ENCODE data around the gene NDUFA5.

The NDUFA5 gene

DNA sequence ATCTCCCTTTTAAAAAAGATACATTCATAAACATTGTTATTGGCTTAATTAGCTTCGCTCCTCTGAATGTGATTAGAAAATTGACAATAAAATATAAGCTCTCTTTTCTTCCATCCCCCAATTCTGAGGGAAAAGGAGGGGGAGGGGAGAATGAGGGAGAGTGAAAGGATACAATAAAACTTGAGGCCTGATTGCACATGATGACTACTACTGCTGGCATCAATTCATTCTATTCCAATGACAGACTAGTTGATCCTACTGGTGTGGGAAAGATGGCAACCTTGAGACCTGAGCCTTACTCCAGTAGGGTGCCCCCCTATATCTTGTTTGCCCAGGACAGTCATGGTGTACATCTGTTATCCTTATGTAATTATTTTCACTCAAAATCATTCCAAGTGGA lies 18.7 kb downstream of the NDUFA5 start:
- H4K91ac ChIP-seq (ENCODE audit: low read length) = no peak overlapping the region
- no peak for DNase-seq
- H3K27ac ChIP-seq (ENCODE audit: low read length, poor library complexity, severe bottlenecking) = no peak overlapping the region
- H3K27me3 ChIP-seq (ENCODE audit: control insufficient read depth in 1 of 2, insufficient read depth in 1 of 2, low read length in 2 of 2) = no peaks in the 10 kb centered on the region
- no peak overlapping the region for H2BK12ac ChIP-seq (ENCODE audit: low read length in 2 of 2)
- no peak overlapping the region for H2BK5ac ChIP-seq (ENCODE audit: low read depth, low read length, poor library complexity, severe bottlenecking)
- no peak overlapping the region for H3K14ac ChIP-seq (ENCODE audit: low read length in 2 of 2)
- no peak overlapping the region for H3K9ac ChIP-seq (ENCODE audit: low read length)
- no peak overlapping the region for H2BK15ac ChIP-seq (ENCODE audit: low read depth, poor library complexity, severe bottlenecking)
- no peak overlapping the region for H3K23ac ChIP-seq (ENCODE audit: low read length in 2 of 2)
- H3K4me3 ChIP-seq (ENCODE audit: insufficient read depth in 1 of 2, low read depth in 1 of 2, low read length in 2 of 2) = no peak overlapping the region
- H3K18ac ChIP-seq (ENCODE audit: low read depth in 1 of 2, low read length in 2 of 2) = no peak overlapping the region
- no peak overlapping the region for H2BK120ac ChIP-seq (ENCODE audit: low read depth, low read length)
- H3K79me1 ChIP-seq (replicated peaks; ENCODE audit: low read length, poor library complexity, severe bottlenecking) = peaks cover 3% of the 10 kb centered on the region
- no peak overlapping the region for H2AFZ ChIP-seq (ENCODE audit: low read depth, low read length)
- WGBS = no CpG with 5 or more reads among the region's 1 CpG
- H3K36me3 ChIP-seq (ENCODE audit: control insufficient read depth in 1 of 2, insufficient read depth in 2 of 2, low read depth in 1 of 2, low read length in 2 of 2) = peaks cover 0 to 3% of the 10 kb centered on the region in 2 experiments
- H2AK5ac ChIP-seq (ENCODE audit: low read length, severe bottlenecking) = no peak overlapping the region
- no peaks in the 10 kb centered on the region for H3K9me3 ChIP-seq (ENCODE audit: control insufficient read depth, low read length)
- no peak overlapping the region for H4K8ac ChIP-seq (ENCODE audit: low read length)
- H3K4me2 ChIP-seq (ENCODE audit: low read length, poor library complexity, severe bottlenecking) = no peak overlapping the region
- no peaks in the 10 kb centered on the region for H3K4me1 ChIP-seq (ENCODE audit: control insufficient read depth, insufficient read depth, low read depth, low read length)
- no peak overlapping the region for H3K4ac ChIP-seq (ENCODE audit: low read depth in 1 of 2, low read length in 2 of 2)

DNA sequence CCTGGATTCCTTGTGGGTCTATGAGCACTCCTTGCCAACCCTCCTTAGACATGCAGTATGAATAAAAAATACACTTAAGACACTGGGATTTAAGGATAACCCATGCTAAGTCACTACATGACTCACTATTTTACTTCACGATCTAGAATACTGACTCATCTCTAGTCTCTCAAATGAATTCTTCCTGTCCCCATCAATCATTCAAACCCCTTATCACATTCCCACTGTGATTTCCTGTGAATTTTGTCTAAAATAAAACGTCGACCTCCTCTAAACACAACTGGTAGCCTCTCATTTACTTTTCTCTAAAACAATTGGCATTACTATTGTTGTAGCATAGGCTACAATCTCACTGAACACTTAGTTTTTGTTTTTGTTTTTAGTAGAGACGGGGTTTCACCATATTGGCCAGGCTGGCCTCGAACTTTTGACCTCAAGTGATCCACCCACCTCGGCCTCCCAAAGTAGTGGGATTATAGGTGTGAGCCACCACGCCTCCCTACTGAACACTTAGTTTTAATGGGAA lies 19.4 kb downstream of the NDUFA5 start:
- no peak overlapping the region for H2BK12ac ChIP-seq (ENCODE audit: low read length in 2 of 2)
- no peak overlapping the region for H2AFZ ChIP-seq (ENCODE audit: low read depth, low read length)
- no peak overlapping the region for H3K4me3 ChIP-seq (ENCODE audit: insufficient read depth in 1 of 2, low read depth in 1 of 2, low read length in 2 of 2)
- peak overlapping the region; percentile 56 for H3K9ac ChIP-seq (ENCODE audit: low read length)
- WGBS = 0% methylated on average over 3 of the region's 7 CpGs
- H3K4ac ChIP-seq (ENCODE audit: low read depth in 1 of 2, low read length in 2 of 2) = no peak overlapping the region
- peaks cover 0 to 3% of the 10 kb centered on the region in 2 experiments for H3K36me3 ChIP-seq (ENCODE audit: control insufficient read depth in 1 of 2, insufficient read depth in 2 of 2, low read depth in 1 of 2, low read length in 2 of 2)
- H3K27ac ChIP-seq (ENCODE audit: low read length, poor library complexity, severe bottlenecking) = no peak overlapping the region
- no peaks in the 10 kb centered on the region for H3K4me1 ChIP-seq (ENCODE audit: control insufficient read depth, insufficient read depth, low read depth, low read length)
- no peak overlapping the region for H2AK5ac ChIP-seq (ENCODE audit: low read length, severe bottlenecking)
- no peak overlapping the region for H2BK5ac ChIP-seq (ENCODE audit: low read depth, low read length, poor library complexity, severe bottlenecking)
- no peak overlapping the region for H2BK120ac ChIP-seq (ENCODE audit: low read depth, low read length)
- H4K8ac ChIP-seq (ENCODE audit: low read length) = no peak overlapping the region
- no peak overlapping the region for H3K4me2 ChIP-seq (ENCODE audit: low read length, poor library complexity, severe bottlenecking)
- peak; percentile 84 for DNase-seq
- no peaks in the 10 kb centered on the region for H3K9me3 ChIP-seq (ENCODE audit: control insufficient read depth, low read length)
- no peak overlapping the region for H3K23ac ChIP-seq (ENCODE audit: low read length in 2 of 2)
- H2BK15ac ChIP-seq (ENCODE audit: low read depth, poor library complexity, severe bottlenecking) = no peak overlapping the region
- peaks cover 2% of the 10 kb centered on the region for H3K79me1 ChIP-seq (replicated peaks; ENCODE audit: low read length, poor library complexity, severe bottlenecking)
- H3K14ac ChIP-seq (ENCODE audit: low read length in 2 of 2) = no peak overlapping the region
- H3K18ac ChIP-seq (ENCODE audit: low read depth in 1 of 2, low read length in 2 of 2) = no peak overlapping the region
- no peaks in the 10 kb centered on the region for H3K27me3 ChIP-seq (ENCODE audit: control insufficient read depth in 1 of 2, insufficient read depth in 1 of 2, low read length in 2 of 2)
- no peak overlapping the region for H4K91ac ChIP-seq (ENCODE audit: low read length)

DNA sequence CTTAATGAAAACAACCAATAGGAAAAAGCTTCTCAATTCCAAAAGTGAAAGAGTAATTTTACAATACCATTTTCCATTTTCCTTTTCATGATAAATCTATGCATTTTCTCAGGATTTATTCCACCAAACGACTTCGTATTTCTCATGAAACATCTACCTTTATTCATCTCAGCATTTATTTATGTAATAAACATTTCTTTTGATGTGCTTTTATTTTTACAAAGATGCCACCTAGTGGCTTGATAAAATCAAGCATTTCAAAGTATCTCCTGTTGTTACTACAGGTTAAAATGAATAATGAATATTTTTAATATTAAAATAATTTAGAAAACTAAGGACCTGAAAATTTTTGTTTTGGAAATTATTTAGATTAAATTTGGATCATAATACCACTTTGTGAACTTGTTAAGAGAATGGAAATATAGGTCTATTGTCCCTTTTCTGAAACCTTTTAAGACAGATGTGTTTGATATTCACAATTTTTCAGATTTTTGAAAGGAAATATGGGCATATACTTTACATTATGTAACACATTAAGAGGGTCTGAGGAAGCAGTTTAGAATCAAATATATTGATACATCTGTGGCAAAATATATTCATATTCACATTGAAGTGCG lies 20.5 kb downstream of the NDUFA5 start:
- no peaks in the 10 kb centered on the region for H3K79me1 ChIP-seq (replicated peaks; ENCODE audit: low read length, poor library complexity, severe bottlenecking)
- no peak overlapping the region for H2BK15ac ChIP-seq (ENCODE audit: low read depth, poor library complexity, severe bottlenecking)
- H3K4me2 ChIP-seq (ENCODE audit: low read length, poor library complexity, severe bottlenecking) = no peak overlapping the region
- no peak overlapping the region for H2BK120ac ChIP-seq (ENCODE audit: low read depth, low read length)
- H4K91ac ChIP-seq (ENCODE audit: low read length) = no peak overlapping the region
- no peak overlapping the region for H4K8ac ChIP-seq (ENCODE audit: low read length)
- WGBS = no CpG with 5 or more reads among the region's 3 CpGs
- no peak overlapping the region for H3K27ac ChIP-seq (ENCODE audit: low read length, poor library complexity, severe bottlenecking)
- H3K4me1 ChIP-seq (ENCODE audit: control insufficient read depth, insufficient read depth, low read depth, low read length) = no peaks in the 10 kb centered on the region
- H3K9me3 ChIP-seq (ENCODE audit: control insufficient read depth, low read length) = no peaks in the 10 kb centered on the region
- H3K18ac ChIP-seq (ENCODE audit: low read depth in 1 of 2, low read length in 2 of 2) = no peak overlapping the region
- H3K4ac ChIP-seq (ENCODE audit: low read depth in 1 of 2, low read length in 2 of 2) = no peak overlapping the region
- H2BK5ac ChIP-seq (ENCODE audit: low read depth, low read length, poor library complexity, severe bottlenecking) = no peak overlapping the region
- no peaks in the 10 kb centered on the region for H3K36me3 ChIP-seq (ENCODE audit: control insufficient read depth in 1 of 2, insufficient read depth in 2 of 2, low read depth in 1 of 2, low read length in 2 of 2)
- DNase-seq = peak; percentile 49
- no peak overlapping the region for H2AK5ac ChIP-seq (ENCODE audit: low read length, severe bottlenecking)
- peak overlapping the region; percentile 56 for H3K9ac ChIP-seq (ENCODE audit: low read length)
- H2BK12ac ChIP-seq (ENCODE audit: low read length in 2 of 2) = no peak overlapping the region
- H3K14ac ChIP-seq (ENCODE audit: low read length in 2 of 2) = no peak overlapping the region
- H3K27me3 ChIP-seq (ENCODE audit: control insufficient read depth in 1 of 2, insufficient read depth in 1 of 2, low read length in 2 of 2) = no peaks in the 10 kb centered on the region
- H3K23ac ChIP-seq (ENCODE audit: low read length in 2 of 2) = no peak overlapping the region
- H3K4me3 ChIP-seq (ENCODE audit: insufficient read depth in 1 of 2, low read depth in 1 of 2, low read length in 2 of 2) = no peak overlapping the region
- H2AFZ ChIP-seq (ENCODE audit: low read depth, low read length) = no peak overlapping the region

DNA sequence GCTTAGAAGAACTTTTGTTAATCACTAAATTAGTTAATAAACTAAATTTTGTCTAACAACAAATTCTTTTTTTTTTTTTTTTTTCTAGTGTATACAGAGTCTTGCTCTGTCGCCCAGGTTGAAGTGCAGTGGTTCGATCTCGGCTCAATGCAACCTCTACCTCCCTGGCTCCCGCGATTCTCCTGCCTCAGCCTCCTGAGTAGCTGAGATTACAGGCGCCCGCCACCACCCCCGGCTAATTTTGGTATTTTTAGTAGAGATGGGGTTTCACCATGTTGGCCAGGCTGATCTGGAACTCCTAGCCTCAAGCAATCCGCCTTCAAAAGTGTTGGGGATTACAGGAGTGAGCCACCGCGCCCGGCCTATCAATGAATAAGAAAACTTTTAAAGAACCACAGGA lies 22.1 kb downstream of the NDUFA5 start:
- Histone ChIP-seq H2AFZ (ENCODE audit: low read depth, low read length) (no peak overlapping the region), H3K9ac (ENCODE audit: low read length) (peak overlapping the region; percentile 73), H3K4me3 (ENCODE audit: insufficient read depth in 1 of 2, low read depth in 1 of 2, low read length in 2 of 2) (peak overlapping the region in 1 of 2 experiments; percentile 77), H3K18ac (ENCODE audit: low read depth in 1 of 2, low read length in 2 of 2) (no peak overlapping the region), H3K9me3 (ENCODE audit: control insufficient read depth, low read length) (no peaks in the 10 kb centered on the region), H2AK5ac (ENCODE audit: low read length, severe bottlenecking) (no peak overlapping the region), H3K27me3 (ENCODE audit: control insufficient read depth in 1 of 2, insufficient read depth in 1 of 2, low read length in 2 of 2) (no peaks in the 10 kb centered on the region), H3K79me1 (replicated peaks; ENCODE audit: low read length, poor library complexity, severe bottlenecking) (no peaks in the 10 kb centered on the region), H3K23ac (ENCODE audit: low read length in 2 of 2) (no peak overlapping the region), H4K91ac (ENCODE audit: low read length) (no peak overlapping the region), H3K27ac (ENCODE audit: low read length, poor library complexity, severe bottlenecking) (no peak overlapping the region), H4K8ac (ENCODE audit: low read length) (no peak overlapping the region), H2BK120ac (ENCODE audit: low read depth, low read length) (no peak overlapping the region), H2BK5ac (ENCODE audit: low read depth, low read length, poor library complexity, severe bottlenecking) (no peak overlapping the region), H3K36me3 (ENCODE audit: control insufficient read depth in 1 of 2, insufficient read depth in 2 of 2, low read depth in 1 of 2, low read length in 2 of 2) (no peaks in the 10 kb centered on the region), H3K4ac (ENCODE audit: low read depth in 1 of 2, low read length in 2 of 2) (no peak overlapping the region), H3K14ac (ENCODE audit: low read length in 2 of 2) (no peak overlapping the region), H2BK15ac (ENCODE audit: low read depth, poor library complexity, severe bottlenecking) (no peak overlapping the region), H3K4me1 (ENCODE audit: control insufficient read depth, insufficient read depth, low read depth, low read length) (no peaks in the 10 kb centered on the region), H2BK12ac (ENCODE audit: low read length in 2 of 2) (no peak overlapping the region), H3K4me2 (ENCODE audit: low read length, poor library complexity, severe bottlenecking) (no peak overlapping the region)
- no peak for DNase-seq
- WGBS = 96% methylated on average over 12 of the region's 12 CpGs
